Regular cardiac myocyte (primary cell): Measurements from ENCODE around the gene RAC2. TPM values are rescaled to one million over a fixed set of nuclear protein-coding genes. Genes with fewer than 3 reads are reported as not detected.

ENCODE experiments used
- total RNA-seq: library from RNA; depleted of rRNA; stranded (reverse); fragments of >200 nt; gene quantifications from 2 replicates; pipeline ENCODE4 v1.2.3, GENCODE V29; 2014

RAC2 gene
- total RNA-seq: 10.7 and 13.0 TPM in 2 replicates

DNA sequence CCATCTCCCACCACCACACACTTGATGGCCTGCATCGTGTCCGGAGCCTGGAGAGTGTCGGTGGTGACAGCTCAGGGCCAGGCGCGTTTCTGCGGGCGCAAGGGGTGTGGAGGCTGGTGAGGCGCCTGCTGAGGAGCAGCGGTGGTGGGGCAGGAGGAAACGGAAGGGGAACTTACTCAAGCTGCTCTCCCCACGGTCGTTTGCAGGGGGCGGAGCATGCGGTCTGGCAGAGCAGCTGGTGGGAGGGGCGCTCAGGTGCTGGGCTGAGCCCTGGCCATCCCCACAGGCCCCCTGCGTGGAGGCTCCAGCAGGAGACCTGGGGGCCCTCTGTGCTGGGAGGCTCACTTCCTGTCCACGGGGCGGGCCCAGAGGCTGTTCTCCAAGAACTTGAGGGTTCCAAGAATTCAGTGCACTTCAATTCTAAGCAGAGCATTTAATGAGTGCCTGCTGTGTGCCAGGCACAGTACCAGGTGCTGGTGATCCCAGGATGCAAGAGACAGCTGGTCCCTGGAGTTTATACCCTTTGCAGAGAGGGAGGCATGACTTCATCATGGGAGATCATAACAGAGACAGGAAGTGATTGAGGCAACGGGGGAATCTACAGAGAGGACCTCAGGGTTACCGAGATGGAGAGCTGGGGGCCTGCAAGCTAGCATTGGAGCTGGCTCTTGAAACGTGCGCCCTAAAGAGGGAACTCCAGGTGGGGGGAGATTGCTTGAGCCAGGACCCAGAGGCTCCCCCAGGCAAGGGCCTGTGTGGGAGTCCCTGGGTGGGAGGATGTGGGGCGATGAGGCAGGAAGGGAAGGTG lies at the start of gene RAC2:
RAC2 (minus strand) TSS at position 156 of the 808 bp plus-strand sequence; CDS start at position 35, 121 bp downstream.

DNA sequence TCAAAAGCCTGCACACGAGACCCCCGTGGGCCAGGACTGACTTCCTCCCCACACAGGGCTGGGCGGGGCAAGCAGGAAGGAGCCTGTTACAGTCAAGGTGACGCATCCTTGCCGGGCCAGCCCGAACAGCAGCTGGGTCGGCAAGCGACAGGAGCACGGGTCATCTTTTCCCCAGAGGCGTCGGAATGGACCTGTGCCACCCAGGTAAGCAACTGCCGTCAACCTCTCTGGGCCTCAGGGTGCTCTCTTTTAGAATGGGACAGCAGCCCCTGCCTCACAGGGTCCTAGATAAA lies 38.3 kb upstream of the RAC2 start, which contains the start of gene CYTH4:
CYTH4 (plus strand) TSS at position 124 of the 293 bp plus-strand sequence; CDS start at position 186, 62 bp downstream.

DNA sequence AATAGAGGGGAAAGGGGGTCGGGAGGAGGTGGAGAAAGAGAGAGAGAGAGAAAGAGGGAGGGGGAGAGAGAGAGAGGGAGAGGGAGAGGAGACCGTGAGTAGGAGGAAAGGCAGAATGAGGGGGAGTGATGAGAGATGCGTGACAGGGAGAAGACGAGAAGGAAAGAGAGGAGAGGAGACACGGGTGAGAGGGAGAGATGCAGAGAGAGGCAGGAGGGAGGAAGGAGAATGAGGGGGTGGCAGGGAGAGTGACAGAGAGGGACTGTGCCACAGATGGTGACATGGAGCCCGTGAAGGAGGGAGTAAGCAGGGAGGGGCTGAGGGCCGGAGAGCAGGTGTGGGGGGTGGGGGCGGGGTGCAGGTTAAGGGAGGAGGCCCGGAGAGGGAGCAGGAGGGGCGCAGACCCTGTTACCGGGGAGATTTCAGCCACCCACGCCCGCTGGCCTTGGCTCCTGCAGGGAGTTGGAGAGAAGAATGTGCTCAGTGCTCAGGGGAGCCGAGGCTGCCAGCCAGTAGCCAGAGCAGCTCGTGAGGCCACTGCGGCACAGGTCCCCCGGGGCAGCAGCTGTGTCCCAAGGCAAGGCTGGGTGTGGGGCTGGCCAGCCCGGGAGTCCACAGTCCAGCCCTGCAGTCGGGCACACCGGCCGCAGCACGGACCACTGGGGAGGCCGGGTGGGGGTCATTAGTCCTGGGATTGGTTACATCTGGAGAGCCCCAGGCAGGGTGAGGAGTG lies 31.7 kb downstream of the RAC2 start, which contains the start of gene SSTR3:
SSTR3 (minus strand) TSS at position 304 of the 733 bp plus-strand sequence. CDS start 4,674 bp downstream, outside the sequence.

DNA sequence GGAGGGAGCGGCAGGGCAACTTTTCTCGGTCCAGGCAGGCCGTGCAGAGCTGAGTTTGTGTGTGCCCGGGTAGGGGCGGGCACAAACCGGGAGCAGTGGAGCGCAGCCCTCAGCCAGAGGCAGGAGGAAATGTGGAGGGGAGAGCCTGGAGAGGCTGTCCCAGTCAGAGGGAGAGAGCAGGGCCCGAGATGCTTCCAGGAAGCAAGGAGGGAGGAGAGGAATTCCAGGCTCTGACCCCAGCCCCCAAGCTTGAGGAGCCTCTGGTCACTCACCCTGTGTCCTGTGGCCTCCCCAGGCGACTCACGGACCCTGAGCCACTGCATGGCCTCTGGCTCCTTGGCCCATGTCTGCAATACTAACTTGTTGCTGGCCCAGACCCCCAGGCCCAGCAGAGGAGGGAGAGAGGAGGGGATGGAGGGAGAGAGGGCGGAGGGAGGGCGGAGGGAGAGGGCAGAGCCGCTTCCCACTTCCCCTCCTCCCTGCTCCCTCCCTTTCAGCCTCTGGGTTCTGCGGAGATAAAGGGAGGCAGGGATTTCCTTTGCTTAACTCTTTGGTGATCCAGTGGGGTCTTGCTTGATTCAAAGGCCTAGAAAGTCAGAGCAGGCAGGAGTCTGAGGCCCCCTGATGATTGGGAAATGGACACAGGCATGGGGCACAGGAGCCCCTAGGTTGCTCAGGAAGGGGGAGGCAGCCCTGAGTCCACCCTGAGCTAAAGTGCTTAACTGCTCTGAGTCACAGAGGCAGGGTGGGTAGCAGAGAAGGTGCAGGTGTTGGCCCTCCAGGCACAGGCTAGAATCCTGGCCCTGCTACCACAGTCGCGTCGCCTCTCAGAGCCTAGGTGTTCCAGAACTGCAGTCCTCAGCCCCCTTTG lies 55.9 kb downstream of the RAC2 start, which contains the start of gene C1QTNF6:
C1QTNF6 (minus strand) TSS at position 357 of the 871 bp plus-strand sequence; CDS start at position 323, 34 bp downstream.

Other genes with a start within 250 kb of the RAC2 start
- gene TST, start 224.8 kb downstream of the RAC2 start, total RNA-seq: 35.2 and 47.0 TPM in 2 replicates
- 60.9 and 62.7 TPM in 2 replicates for gene MPST, start 224.5 kb downstream of the RAC2 start, total RNA-seq
- 20.0 and 35.7 TPM in 2 replicates for gene KCTD17, start 192.5 kb downstream of the RAC2 start, total RNA-seq
- gene TMPRSS6, start 134.6 kb downstream of the RAC2 start, total RNA-seq: not detected in 2 replicates
- not detected in 2 replicates for gene IL2RB, start 94.4 kb downstream of the RAC2 start, total RNA-seq
- gene C1QTNF6, start 56.0 kb downstream of the RAC2 start, total RNA-seq: 3.5 and 5.6 TPM in 2 replicates
- gene SSTR3, start 31.8 kb downstream of the RAC2 start, total RNA-seq: not detected in 2 replicates
- gene CYTH4, start 38.2 kb upstream of the RAC2 start, total RNA-seq: under 0.01 and 0.28 TPM in 2 replicates
- gene ELFN2, start 183.2 kb upstream of the RAC2 start, total RNA-seq: under 0.01 TPM in 1 of 2 replicates, not detected in the other
- 0.28 and 0.58 TPM in 2 replicates for gene MFNG, start 242.1 kb upstream of the RAC2 start, total RNA-seq